ENCODE results near the gene MYO16.
"Not testable (repeated sequence)": the region's sequence is repeated elsewhere in the genome, so short reads cannot be mapped to it uniquely, and the experiment has no call there.

Gene MYO16

DNA sequence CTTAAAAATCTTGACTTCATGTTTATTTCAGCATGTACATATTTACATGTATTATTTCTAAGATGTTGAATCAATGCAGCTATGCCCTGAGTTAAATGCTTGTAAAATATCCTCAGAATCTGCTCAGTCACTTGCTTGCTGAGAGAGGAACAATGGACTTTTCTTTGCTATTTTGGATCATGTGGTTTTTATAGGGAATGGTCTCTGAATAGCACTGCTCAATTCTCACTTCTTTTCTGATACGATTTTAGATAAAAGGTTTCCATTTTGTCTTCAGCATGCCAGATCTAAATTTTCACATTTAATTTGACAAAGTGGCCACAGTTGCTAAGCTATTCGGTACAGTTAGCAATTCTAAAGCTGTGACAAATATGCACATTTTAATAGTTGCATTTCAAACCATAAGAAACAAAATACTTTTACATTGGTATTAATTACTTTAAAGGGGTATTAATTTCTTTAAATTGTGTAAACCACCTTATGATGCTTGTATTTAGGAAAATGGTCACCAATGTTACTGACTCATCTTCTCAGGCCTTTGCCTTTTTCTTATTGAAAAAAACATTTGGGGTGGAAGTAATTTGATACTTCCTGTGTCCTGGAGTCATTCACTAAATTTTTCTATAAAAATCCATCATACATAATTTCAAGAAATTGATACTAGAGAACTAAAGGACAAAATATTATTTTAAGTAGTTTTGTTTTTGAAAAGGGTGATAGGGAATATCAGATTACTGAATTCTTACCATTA is 113.5 kb downstream of the MYO16 start:
- DNase-seq (ENCODE audit: low read depth in 2 of 2): no peak

DNA sequence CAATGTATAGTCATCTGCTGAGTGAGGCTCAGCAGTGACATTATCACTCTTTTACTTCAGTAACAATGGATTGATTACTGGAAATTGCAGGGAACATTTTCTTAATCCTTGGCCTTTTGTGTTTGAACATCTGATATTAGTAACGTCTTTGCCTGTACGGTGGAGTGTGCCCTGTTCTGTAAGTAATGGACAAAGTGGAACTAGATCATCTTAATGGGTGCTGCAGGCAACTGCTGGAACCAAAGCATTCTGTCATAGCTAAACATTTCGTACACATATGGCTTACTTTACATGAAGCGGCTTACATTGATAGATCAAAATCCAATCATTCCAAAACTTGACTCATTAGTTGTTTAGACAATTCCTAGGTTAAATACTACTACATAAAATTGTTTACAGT is 114.1 kb downstream of the MYO16 start:
- no peak for DNase-seq (ENCODE audit: low read depth in 2 of 2)

DNA sequence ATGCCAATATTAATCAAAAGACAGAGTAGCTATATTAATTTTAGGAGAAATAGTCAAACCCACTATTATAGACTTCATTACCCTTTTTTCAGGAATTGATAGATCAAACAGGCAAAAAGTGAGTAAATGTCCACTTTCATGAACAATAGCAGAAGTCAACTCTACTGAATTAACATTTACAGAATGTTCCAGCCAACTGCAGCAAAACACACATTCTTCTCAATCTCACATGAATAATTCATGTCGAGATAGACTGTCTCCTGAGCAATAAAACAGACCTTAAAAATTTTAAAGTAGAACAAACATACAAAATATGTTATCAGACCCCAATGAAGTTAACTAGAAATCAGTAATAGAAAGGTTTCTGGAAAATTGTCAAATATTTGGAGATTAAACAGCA is 118.4 kb downstream of the MYO16 start:
- no peak for DNase-seq (ENCODE audit: low read depth in 2 of 2)

DNA sequence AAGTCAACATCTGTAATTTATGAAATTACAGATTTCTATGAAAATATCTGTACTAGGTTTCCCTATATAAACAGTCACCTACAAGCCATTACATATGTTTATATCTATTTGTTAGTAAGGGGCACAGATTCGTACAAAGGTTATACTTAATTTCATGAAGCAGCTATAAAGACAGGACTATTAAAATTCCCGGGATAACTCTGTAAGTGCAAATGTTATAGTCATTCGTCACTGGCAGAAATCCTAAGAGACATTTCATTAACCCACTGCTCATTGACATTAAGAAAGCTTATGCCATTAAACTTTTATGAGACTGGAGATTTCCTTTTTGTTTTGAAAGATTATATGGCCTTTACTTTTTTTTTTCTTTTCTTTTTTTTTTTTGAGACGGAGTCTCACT is 122.9 kb downstream of the MYO16 start:
- no peak for DNase-seq (ENCODE audit: low read depth in 2 of 2)

DNA sequence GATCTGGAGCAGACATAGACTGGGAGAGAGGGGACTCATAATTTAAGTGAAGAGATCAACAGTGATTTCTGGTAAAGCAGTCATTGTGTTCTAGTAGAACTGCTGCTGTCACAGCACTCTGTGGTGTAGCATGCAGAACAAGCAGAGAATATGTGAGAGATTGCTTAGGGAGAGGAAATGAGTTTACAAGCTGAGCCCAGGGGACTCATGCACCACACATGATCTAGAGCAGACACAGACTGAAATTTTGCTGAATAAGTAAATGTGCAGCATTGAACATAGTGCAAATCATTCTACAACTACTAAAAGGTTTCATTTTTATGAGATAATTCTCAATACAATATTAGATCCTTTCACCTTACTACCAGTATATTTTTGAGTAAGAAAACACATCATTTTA is 125.7 kb downstream of the MYO16 start:
- DNase-seq (ENCODE audit: low read depth in 2 of 2): no peak

DNA sequence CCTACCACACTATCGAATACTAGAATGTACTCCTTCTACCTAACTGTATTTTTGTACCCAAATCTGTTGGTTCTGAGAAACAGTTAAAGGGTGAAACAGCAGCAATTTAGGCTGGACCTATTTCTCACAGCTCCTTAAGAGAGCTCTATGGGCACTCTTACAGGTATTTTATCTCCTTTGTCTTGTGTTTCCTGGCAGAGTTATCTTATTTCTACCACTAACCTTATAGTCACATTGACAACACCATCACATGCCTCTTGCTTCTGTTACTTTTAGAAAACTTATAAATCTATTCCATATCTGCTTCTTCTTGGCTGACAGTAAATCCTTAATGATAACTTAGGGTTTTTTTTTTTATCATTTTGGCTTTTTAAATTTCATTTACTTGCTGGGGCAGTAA is 130.7 kb downstream of the MYO16 start:
- no peak for DNase-seq (ENCODE audit: low read depth in 2 of 2)

DNA sequence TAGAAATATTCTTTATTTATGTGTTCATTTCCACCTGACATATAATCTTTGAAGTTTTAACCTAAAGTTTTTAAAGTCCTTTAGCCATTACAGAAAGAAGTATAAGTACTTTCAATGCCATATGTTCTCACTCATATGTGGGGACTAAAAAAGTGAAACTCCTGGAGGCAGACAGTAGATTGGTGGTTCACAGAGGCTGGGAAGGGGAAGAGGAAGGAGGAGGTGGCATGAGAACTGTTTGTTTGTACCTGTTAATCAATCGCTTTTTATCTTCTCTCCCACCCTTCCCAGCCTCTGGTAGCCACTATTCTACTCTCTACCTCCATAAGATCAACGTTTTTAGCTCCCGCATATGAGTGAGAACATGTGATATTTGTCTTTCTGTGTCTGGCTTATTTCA is 131.1 kb downstream of the MYO16 start:
- no peak for DNase-seq (ENCODE audit: low read depth in 2 of 2)

DNA sequence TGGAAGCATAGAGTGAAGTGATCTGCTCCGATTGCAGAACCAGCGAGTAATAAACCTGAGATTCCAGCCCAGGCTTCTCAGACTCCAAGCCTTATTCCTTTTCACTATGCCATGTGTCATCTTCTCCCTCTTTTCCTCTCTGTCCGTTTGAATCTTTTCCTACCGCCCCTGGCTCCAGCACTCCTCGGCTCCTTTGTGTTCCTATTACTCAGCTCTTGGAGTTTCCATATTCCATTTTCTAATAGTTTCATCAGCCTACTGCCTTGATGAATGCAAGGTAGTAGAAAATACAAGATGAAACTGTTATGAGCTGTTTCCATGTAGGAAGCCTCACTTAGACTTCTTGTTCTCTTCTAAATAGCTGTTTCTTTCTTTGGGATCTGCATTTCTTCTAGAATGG is 138.6 kb downstream of the MYO16 start:
- no peak for DNase-seq (ENCODE audit: low read depth in 2 of 2)

DNA sequence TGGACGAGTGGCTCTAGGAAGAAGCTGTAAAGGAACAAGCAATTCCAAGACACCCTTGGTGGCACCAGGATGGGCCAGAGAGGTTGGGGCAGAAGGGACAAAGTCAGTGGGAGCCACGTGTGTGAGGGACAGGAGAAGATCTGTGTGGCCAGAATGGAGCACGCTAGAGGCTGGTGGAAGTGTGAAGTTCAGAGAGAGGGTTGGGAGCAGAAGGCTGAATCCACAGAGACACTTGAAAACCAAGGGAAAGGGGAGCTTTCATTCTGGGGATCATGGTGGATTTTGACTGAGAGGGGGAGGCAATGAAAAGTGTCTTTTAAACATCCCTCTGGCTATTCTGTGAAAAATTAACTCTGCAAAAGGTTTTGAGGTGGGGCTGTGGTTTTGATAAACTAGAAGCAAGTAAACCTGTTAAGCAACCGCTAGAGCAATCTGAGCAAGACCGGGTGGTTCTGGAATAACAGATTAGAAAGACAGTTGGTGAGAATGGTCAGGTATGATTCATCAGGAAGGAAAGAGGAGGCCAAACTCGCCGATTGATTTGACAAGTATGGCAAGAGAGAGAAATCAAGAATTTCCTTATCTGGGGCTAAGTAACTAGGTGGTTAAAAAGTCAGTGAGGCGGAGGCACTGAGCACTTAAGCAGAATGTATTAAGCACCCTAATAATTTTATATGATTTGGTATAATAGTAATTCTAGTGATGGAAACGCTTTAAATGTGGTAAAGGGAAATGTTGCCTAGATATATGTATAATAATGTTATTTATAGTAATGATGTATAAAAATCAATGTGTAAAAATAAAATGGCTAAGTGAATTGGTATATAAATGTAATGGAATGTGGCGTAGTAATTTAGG is 140.0 kb downstream of the MYO16 start:
- DNase-seq (ENCODE audit: low read depth in 2 of 2): no peak

DNA sequence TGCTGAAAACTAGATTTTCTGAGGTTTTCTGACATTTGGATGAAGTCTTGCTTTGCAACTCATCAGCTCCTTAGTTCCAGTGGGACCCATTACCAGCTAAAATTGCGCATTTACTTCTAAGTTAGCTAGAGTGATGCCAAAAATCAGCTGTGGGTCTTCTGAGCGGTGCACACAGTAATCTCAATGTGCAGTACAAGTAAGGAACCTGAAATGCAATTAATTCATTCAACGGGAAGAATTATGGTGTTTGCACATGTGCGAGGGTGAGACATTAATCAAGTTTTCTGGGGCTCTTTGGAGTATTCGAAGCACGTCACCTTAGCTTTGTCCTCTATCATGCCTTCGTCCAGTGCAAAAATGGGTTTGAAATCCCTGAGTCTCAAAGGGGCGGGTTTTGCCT is 146.2 kb downstream of the MYO16 start:
- no peak for DNase-seq (ENCODE audit: low read depth in 2 of 2)

DNA sequence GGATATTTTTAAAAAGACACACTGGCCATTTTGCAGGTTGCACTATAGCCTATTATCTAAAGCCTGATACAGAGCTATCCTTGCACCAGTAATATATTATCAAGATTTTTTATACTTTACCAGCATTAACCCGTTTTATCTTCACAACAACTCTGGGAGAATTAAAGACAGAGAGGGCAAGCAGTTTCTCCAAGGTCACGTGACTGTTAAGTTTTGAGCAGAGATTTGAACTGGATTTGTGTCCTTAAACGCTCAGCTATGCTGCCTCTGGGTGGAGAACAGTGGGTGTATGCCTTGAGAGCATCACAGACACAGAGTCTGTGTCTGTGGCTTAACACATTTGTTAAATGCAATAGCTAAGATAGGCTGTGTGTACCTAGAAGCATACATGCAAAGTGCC is 147.2 kb downstream of the MYO16 start:
- DNase-seq (ENCODE audit: low read depth in 2 of 2): no peak

DNA sequence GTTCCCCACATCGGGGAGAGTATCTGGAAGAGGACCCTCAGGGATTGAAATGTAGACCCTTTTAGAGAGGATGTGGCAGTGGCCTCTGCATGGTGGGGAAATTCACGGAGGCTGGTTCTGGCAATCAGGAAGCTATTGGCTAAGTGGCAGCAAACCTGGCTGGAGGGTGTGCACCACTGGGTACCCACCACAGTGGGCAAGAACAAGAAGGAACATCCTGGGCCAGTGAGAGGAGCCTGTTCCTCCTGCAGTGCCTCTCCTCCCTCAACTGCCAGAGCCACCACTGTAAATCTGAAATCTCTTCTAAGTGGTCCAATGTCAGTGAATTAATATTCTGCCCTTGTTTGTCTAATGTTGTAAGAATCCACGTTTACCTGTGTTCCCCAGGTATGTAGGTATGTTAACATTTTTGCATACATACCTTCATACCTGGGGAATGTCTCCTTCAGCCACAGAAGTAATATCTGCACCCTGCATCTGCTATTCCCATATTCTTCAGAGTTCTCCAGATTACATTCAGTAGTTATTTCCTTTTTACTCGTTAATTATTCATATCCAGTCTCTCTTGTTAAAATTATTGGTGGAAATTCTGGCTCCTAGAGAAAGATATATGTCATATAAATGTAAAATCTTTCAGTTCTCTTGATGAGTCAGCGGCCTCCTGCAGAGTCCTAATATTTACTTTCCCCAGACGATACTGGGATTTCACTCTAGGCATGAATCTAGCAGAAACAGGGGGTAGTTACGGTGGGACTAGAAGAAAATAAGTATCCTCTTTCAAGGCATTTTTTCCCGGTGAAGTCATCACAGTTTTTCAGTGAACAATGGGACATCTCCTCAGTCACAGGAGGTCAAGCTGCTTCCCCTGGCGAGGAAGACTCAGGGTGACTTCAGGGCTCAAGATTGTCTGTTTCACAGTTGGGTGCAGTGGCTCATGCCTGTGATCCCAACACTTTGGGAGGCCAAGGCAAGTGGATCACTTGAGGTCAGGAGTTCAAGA is 148.3 kb downstream of the MYO16 start:
- no peak for DNase-seq (ENCODE audit: low read depth in 2 of 2)

DNA sequence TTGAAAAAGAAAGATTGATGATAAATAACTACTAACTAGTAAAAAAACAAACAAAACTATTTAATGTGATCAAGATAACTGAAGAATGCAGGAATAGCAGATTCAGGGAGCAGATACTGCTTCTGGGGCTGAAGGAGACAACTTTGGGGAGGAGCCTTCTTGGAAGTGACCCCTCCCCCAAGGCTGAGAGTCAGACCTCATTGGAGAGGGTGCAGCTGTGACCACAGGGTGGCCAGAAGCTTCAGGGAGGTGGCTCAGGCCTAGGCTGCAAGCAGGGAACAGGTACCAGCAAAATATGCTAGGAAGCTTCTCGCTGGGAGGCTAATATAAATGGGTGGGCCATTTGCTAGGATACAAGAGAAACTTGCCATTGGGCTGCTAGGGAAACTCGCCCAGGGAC is 149.9 kb downstream of the MYO16 start:
- no peak for DNase-seq (ENCODE audit: low read depth in 2 of 2)

DNA sequence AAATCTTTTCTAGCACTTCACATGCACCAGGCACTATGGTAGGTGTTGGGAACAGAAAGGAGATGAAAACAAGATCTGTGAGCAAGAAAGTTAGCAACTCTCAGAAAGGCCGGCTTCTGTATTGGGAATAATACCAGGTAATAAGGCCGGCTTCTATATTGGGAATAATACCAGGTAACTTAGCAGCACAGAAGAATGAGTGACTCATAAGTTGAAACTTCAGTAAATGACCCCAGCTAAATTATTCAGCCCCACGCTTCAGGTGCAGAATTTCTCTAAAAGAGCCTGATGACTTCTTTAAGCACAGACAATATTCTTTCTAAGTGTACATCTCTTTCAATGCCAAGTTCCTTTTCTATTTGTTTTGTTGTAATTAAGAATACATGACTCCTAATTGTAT is 151.3 kb downstream of the MYO16 start:
- no peak for DNase-seq (ENCODE audit: low read depth in 2 of 2)

DNA sequence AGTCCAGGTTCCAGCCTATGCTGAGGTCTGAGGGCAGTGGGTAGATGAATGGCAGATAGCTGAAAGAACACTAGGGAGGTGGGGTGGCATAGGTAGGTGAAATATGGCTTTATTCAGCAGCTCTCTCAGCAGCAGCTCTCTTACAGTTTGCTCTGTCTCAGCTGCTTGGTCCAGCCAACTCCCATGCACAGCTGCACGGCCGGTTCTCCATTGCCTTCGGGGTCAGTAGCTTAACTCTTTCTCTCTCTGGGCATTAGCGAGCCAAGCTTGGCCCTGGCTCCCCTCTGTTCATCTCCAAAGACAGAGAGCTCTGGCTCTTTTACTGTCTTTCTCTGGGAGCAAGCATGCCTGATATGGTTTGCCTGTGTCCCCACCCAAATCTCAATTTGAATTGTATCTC is 151.9 kb downstream of the MYO16 start:
- no peak for DNase-seq (ENCODE audit: low read depth in 2 of 2)

DNA sequence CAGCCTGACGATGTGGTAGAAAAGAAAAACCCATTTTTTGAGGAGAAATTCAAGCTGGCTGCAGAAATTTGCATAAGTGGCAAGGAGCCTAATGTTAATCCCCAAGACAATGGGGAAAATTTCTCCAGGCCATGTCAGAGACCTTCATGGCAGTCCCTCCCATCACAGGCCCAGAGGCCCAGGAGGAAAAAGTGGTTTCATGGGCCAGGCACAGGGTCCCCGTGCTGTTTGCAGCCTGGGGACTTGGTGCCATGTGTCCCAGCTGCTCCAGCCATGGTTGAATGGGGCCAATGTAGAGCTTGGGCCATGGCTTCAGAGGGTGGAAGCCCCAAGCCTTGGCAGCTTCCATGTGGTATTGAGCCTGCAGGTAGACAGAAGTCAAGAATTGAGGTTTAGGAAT is 153.1 kb downstream of the MYO16 start:
- DNase-seq (ENCODE audit: low read depth in 2 of 2): not testable (repeated sequence)

DNA sequence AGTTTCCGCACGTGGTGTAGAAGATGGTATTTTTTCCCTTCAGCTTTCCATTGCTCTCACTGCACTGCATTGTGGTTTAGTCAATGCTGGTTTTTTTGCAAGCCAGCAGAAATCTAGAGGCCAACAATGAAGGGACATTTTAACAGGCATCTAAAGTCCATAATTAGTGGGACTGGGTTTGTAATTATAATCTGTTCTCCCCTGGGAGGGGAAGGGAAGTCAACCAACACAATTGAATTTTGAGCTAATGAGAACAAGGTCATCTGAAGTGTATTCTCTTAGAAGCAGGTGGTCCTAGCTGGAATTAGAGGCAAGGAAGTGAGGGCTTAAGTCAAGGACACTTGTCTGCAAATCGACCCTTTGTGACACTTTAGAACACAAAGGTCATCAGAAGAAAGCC is 156.4 kb downstream of the MYO16 start:
- no peak for DNase-seq (ENCODE audit: low read depth in 2 of 2)

DNA sequence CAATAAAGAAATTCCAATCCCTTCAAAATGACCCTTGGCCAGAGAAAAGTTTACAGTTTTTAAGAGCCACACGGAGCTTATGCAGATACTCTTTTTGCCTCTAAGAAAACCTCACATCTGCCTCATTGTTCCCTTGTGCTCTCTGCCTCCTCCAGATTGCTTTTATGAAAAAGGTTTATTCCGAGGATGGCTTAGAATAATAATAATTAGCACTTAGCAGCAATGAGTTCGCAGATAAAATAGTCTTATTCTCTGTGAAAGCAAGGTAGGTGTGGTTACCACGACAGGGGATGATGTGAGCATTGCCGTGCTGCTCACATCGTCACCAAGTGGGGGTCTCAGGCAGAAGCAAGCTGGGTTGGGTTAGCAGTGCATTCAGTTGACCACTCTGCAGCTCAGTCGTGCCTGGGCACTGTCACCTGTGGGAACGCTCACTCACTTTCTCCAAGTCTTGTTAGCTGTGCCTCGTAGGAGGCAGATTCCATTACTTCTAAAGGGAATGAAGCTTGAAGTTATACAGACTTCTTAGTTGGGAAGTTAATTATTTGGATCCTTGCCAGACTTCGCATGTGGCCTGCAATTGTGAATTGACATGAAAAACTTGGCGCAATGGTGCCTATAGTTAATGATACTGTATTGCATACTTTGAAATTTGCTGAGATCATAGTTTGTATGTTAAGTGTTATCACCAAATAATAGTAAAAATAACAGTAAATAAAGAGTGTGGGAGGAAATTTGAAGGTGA is 157.2 kb downstream of the MYO16 start:
- DNase-seq (ENCODE audit: low read depth in 2 of 2): no peak

DNA sequence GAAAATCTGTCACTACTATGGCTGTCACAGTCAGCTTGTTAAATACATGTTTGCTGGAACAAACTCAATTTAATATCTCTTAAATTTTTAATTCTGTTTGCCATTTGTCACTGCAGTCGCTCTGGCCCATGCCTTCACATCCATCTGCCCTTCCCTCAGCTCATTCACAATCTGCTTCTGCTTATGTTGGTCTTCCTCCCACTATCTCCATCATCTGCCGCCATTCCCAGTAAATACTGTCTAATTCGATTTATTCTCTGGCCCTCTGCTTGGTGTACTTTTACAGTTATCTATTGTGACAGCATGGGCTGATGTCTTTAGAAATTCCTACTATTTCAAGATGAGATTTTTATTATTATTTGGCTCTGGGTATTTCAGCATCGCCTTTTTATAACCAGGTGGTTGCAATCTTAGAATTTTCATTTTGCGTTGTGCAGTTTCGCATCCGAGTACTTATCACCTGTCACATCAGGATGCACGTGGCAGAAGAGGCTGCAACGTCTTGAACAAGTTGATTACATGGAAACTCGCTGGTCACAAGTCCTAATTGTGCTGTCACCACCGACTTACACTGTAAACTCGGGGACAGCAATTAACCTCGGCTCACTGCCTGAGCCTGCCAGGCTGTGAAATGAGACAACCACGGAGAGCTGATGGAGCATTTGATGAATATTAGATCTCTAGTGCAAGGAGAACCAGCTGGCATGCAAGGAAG is 158.4 kb downstream of the MYO16 start:
- DNase-seq (ENCODE audit: low read depth in 2 of 2): no peak

DNA sequence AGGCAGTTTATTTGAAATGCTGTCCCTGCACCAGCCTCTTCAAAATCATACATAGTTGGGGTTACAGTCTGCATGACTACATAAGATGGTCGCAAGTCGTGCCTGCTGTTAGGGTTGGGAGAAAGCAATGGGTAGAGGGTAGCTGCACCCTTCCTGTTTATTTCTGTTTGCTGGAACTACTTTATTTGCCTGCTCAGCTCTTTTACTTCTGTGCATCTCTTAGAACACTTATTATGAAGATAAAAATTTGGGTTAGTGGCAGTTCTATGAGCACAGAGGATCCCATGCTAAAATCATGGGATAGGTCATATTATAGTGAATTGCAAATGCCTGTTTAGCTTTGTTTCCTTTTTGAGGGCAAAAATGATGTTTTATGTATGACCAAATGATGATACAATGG is 160.1 kb downstream of the MYO16 start:
- DNase-seq (ENCODE audit: low read depth in 2 of 2): no peak

DNA sequence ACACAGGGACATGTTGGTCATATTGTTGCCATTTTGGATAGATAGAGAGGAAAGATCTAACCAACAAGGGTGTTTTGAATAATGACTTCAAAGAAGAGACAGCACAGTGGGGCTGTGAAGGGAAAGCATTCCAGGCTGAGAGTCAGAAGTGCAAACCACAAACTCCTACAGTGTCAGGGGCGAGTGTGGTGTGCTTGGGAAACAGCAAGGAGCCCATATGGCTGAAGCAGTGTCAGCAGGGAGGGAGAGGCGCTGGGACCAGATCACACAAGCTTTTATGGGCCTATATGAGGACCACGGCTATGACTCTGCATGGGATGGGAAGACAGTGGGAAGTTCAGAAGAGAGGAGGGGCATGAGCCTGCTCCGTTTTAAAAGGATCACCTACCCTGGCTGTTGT is 166.4 kb downstream of the MYO16 start:
- no peak for DNase-seq (ENCODE audit: low read depth in 2 of 2)
